ENCODE measurements around the gene SERPINB6. TPM values are rescaled to one million over a fixed set of nuclear protein-coding genes. Genes with fewer than 3 reads are reported as not detected.

The SERPINB6 gene
- total RNA-seq, 2 experiments from 2014 or later, result 13.2 TPM; not detected in 1

DNA sequence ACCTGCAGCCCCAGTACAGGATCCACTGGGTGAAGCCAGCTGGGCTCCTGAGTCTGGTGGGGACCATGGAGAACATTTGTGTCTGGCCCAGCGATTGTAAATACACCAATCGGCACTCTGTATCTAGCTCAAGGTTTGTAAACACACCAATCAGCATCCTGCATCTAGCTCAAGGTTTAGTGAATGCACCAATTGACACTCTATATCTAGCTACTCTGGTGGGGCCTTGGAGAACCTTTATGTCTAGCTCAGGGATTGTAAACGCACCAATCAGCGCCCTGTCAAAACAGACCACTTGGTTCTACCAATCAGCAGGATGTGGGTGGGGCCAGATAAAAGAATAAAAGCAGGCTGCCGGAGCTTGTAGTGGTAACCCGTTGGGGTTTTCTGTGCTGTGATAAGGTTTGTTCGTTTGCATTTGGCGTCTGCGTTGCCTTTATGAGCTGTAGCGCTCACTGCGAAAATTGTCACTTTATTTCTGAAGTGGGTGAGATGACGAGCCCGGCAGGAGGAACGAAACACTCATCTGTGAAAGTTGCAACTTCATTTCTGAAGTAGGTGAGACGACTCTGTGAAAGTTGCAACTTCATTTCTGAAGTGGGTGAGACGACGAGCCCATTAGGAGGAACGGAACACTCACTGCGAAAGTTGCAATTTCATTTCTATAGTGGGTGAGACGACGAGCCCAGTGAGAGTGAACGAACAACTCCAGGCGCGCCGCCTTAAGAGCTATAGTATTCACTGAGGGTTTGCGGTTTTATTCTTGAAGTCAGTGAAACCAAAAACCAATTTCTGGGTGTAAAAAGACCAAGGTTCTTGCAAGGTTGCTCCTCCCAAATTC is 31.1 kb downstream of the SERPINB6 start:
- Histone ChIP-seq H3K4me3 (ENCODE audit: low read depth, low read length, poor library complexity, severe bottlenecking) (no peak overlapping the region), H3K36me3 (ENCODE audit: insufficient read depth, low read length) (no peaks in the 10 kb centered on the region), H3K9me2 (ENCODE audit: insufficient read depth, low read length) (no peaks in the 10 kb centered on the region), H3K79me2 (ENCODE audit: insufficient read depth, low read depth, low read length) (no peaks in the 10 kb centered on the region), H3K4me2 (ENCODE audit: low read length) (peak overlapping the region; percentile 49; the same call in 1 of the 2 replicates), H3K4me1 (ENCODE audit: insufficient read depth, low read length, poor library complexity, severe bottlenecking) (peaks cover 54% of the 10 kb centered on the region), H3K27ac (ENCODE audit: low read depth, low read length, poor library complexity, severe bottlenecking) (peak overlapping the region; percentile 38), H2AFZ (ENCODE audit: low read length) (peak overlapping the region; percentile 52; the same call in 1 of the 2 replicates), H3K9me3 (ENCODE audit: low read length) (no peaks in the 10 kb centered on the region; the same call in 1 of the 2 replicates), H4K20me1 (ENCODE audit: insufficient read depth, low read length) (no peaks in the 10 kb centered on the region)
- ChIA-PET CTCF (ENCODE audit: unreplicated experiment) (interaction anchor here (0.9 kb wide), 1 partner anchor 12 kb away, joined by 3 read pairs; no protein-coding TSS in a partner anchor), POLR2A (interaction anchor here (0.6 to 1.3 kb wide), 3 partner anchors 35 to 94 kb away, joined by 3 to 4 read pairs (median 3); no protein-coding TSS in a partner anchor)
- TSS peak; percentile 96 for BruUV-seq (replicated peaks)
- intact Hi-C loops (cut with micrococcal nuclease; ENCODE audit: unreplicated experiment), result no loop called here
- peak; percentile 25 for DNase-seq (ENCODE audit: low spot score)
- TF ChIP-seq EZH2phosphoT487 (IDR thresholded peaks at IDR 0.05; ENCODE audit: borderline replicate concordance, low read depth, low read length) (no peak), CTCF (conservative IDR thresholded peaks at IDR 0.05; ENCODE audit: low read length) (no peak)

DNA sequence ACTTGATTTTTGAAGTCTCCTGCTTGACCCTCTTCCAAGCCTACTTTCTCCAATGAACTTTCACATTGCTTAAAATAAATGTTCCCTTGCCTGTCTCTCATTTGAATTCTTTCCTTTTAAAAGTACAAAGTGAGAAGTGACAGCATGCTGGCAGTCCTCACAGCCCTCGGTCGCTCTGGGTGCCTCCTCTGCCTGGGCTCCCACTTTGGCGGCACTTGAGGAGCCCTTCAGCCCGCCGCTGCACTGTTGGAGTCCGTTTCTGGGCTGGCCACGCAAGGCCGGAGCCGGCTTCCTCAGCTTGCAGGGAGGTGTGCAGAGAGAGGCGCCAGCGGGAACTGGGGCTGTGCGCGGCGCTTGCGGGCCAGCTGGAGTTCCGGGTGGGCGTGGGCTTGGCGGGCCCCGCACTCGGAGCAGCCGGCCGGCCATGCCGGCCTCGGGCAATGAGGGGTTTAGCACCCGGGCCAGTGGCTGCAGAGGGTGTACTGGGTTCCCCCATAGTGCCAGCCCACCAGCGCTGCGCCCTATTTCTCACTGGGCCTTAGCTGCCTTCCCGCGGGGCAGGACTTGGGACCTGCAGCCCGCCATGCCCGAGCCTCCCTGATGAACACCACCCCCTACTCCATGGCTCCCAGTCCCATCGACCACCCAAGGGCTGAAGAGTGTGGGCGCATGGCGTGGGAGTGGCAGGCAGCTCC is 31.9 kb downstream of the SERPINB6 start:
- intact Hi-C loops (cut with micrococcal nuclease; ENCODE audit: unreplicated experiment), result no loop called here
- H4K20me1 ChIP-seq (ENCODE audit: insufficient read depth, low read length), result no peaks in the 10 kb centered on the region
- ChIA-PET POLR2A (interaction anchor here (0.6 to 1.3 kb wide), 3 partner anchors 34 to 93 kb away, joined by 3 to 4 read pairs (median 3); no protein-coding TSS in a partner anchor), CTCF (ENCODE audit: unreplicated experiment) (interaction anchor here (0.9 kb wide), 1 partner anchor 13 kb away, joined by 3 read pairs; no protein-coding TSS in a partner anchor)
- no peak for DNase-seq (ENCODE audit: low spot score)
- BruUV-seq (replicated peaks), result no TSS peak
- H3K4me3 ChIP-seq (ENCODE audit: low read depth, low read length, poor library complexity, severe bottlenecking), result no peak overlapping the region
- no peak overlapping the region for H3K27ac ChIP-seq (ENCODE audit: low read depth, low read length, poor library complexity, severe bottlenecking)
- H3K9me2 ChIP-seq (ENCODE audit: insufficient read depth, low read length), result no peaks in the 10 kb centered on the region
- no peaks in the 10 kb centered on the region for H3K79me2 ChIP-seq (ENCODE audit: insufficient read depth, low read depth, low read length)
- no peaks in the 10 kb centered on the region; the same call in 1 of the 2 replicates for H3K9me3 ChIP-seq (ENCODE audit: low read length)
- no peak overlapping the region for H3K4me2 ChIP-seq (ENCODE audit: low read length)
- no peak overlapping the region for H2AFZ ChIP-seq (ENCODE audit: low read length)
- TF ChIP-seq CTCF (conservative IDR thresholded peaks at IDR 0.05; ENCODE audit: low read length), result no peak
- no peak for TF ChIP-seq EZH2phosphoT487 (IDR thresholded peaks at IDR 0.05; ENCODE audit: borderline replicate concordance, low read depth, low read length)
- no peaks in the 10 kb centered on the region for H3K36me3 ChIP-seq (ENCODE audit: insufficient read depth, low read length)
- H3K4me1 ChIP-seq (ENCODE audit: insufficient read depth, low read length, poor library complexity, severe bottlenecking), result peaks cover 47% of the 10 kb centered on the region

All from OCI-LY7 (cell line).